Measurements from ENCODE around the gene OR9Q1. TPM values are rescaled to one million over a fixed set of nuclear protein-coding genes. Genes with fewer than 3 reads are reported as not detected.

OR9Q1 gene
- total and polyA plus RNA-seq, 2 of the 4 experiments (the other 2 are of a cell fraction) = not detected

- H3K4ac ChIP-seq (ENCODE audit: low read depth, low read length) = no peak overlapping the region
- no TSS peak for BruUV-seq (replicated peaks)
- no peak overlapping the region for H2BK5ac ChIP-seq (ENCODE audit: low read depth, low read length, poor library complexity, severe bottlenecking)
- no peak overlapping the region for H2BK120ac ChIP-seq (ENCODE audit: low read depth, low read length)
- dilution Hi-C loops (cut with HindIII; ENCODE audit: low sequenced_read_pairs, unreplicated experiment) = no loop called here
- H3K23ac ChIP-seq (ENCODE audit: low read depth, low read length) = no peak overlapping the region
- H3K9me3 ChIP-seq (ENCODE audit: control insufficient read depth, insufficient read depth, low read length) = no peaks in the 10 kb centered on the region
- no peak overlapping the region for H4K5ac ChIP-seq (ENCODE audit: low read depth, low read length)
- H2BK15ac ChIP-seq (ENCODE audit: low read depth, low read length) = no peak overlapping the region
- H3K36me3 ChIP-seq (ENCODE audit: control insufficient read depth, insufficient read depth, low read length) = no peaks in the 10 kb centered on the region
- intact Hi-C loops (cut with micrococcal nuclease) = no loop called here
- H3K27me3 ChIP-seq (ENCODE audit: control insufficient read depth, insufficient read depth, low read length) = 0 out of 2 replicates have a peak, but pooled peaks cover 2% of the 10 kb centered on the region
- no peak for TF ChIP-seq USF2 (IDR thresholded peaks at IDR 0.05; ENCODE audit: low read depth, low read length)
- no peak for TF ChIP-seq CTCF (conservative IDR thresholded peaks at IDR 0.05; ENCODE audit: low read depth, low read length)
- TF ChIP-seq MAZ (IDR thresholded peaks at IDR 0.05; ENCODE audit: borderline replicate concordance, low read depth, low read length) = no peak
- no peak for TF ChIP-seq FOS (IDR thresholded peaks at IDR 0.05; ENCODE audit: low read depth, low read length)
- TF ChIP-seq BHLHE40 (IDR thresholded peaks at IDR 0.05; ENCODE audit: low read depth, low read length) = no peak
- TF ChIP-seq RFX5 (IDR thresholded peaks at IDR 0.05; ENCODE audit: low read depth, low read length) = no peak
- TF ChIP-seq POLR2A (IDR thresholded peaks at IDR 0.05; ENCODE audit: low read depth, low read length) = no peak
- no peak for TF ChIP-seq ELK1 (IDR thresholded peaks at IDR 0.05; ENCODE audit: borderline replicate concordance, low read depth, low read length)
- no peak for TF ChIP-seq CEBPB (IDR thresholded peaks at IDR 0.05; ENCODE audit: low read depth, low read length)
- TF ChIP-seq RAD21 (IDR thresholded peaks at IDR 0.05; ENCODE audit: low read length) = no peak
- no peak for TF ChIP-seq NFE2L2 (IDR thresholded peaks at IDR 0.05; ENCODE audit: low read depth, low read length)
- no peak overlapping the region for H2BK20ac ChIP-seq (ENCODE audit: low read depth, low read length)
- H3K4me1 ChIP-seq (ENCODE audit: control insufficient read depth, insufficient read depth, low read length) = no peaks in the 10 kb centered on the region
- no peak overlapping the region for H3K9ac ChIP-seq (ENCODE audit: low read depth, low read length)
- no peak overlapping the region for H3K4me2 ChIP-seq (ENCODE audit: low read depth, low read length)
- H4K20me1 ChIP-seq (ENCODE audit: insufficient read depth, low read length) = no peaks in the 10 kb centered on the region
- no CpG with 5 or more reads among the region's 4 CpGs for WGBS, 2 experiments (ENCODE audit: extremely low coverage in 2 of 2, insufficient read length in 1 of 2)
- DNase-seq (no peak), ATAC-seq (ENCODE audit: low read depth) (no peak)
- in situ Hi-C loops (cut with MboI; ENCODE audit: low sequenced_read_pairs) = no loop called here
- no peaks in the 10 kb centered on the region for H3K79me1 ChIP-seq (ENCODE audit: low read depth in 1 of 2, low read length in 2 of 2)
- ChIA-PET CTCF (interaction anchor here (0.6 kb wide), 1 partner anchor 85 kb away, joined by 3 read pairs; no protein-coding TSS in a partner anchor), POLR2A (ENCODE audit: unreplicated experiment) (no interaction called here)
- H2AFZ ChIP-seq (replicated peaks; ENCODE audit: low read length, poor library complexity) = no peak overlapping the region
- no peak overlapping the region for H3K14ac ChIP-seq (replicated peaks; ENCODE audit: low read depth, low read length)
- H4K91ac ChIP-seq (ENCODE audit: insufficient read depth, low read depth, low read length) = no peak overlapping the region
- H4K8ac ChIP-seq (ENCODE audit: low read depth in 2 of 2, low read length in 2 of 2) = no peak overlapping the region
- no peak overlapping the region for H2AK5ac ChIP-seq (ENCODE audit: low read depth, low read length)
- no peak overlapping the region for H3K4me3 ChIP-seq (ENCODE audit: insufficient read depth, low read depth, low read length)
- no peaks in the 10 kb centered on the region for H3K9me1 ChIP-seq (ENCODE audit: insufficient read depth, low read length)
- no peak overlapping the region for H3K56ac ChIP-seq (ENCODE audit: extremely low read depth, insufficient read depth, low read length)
- no peak overlapping the region for H2AK9ac ChIP-seq (replicated peaks; ENCODE audit: low read depth, low read length, poor library complexity)
- no peak overlapping the region for H3K18ac ChIP-seq (ENCODE audit: low read depth, low read length)
- no peak overlapping the region for H3K27ac ChIP-seq (ENCODE audit: insufficient read depth, low read length)
Measured at GRCh38 chr11:58186938-58187337, 163.3 kb downstream of the OR9Q1 start.
